Lower leg skin (tissue), 4 donors: ENCODE measurements around the gene RAPGEF4. TPM values are rescaled to one million over a fixed set of nuclear protein-coding genes. Genes with fewer than 3 reads are reported as not detected.

Source experiments
- DNase-seq, 2 donors: peaks; one replicate each; pipeline ENCODE4 v3.0.0-alpha.2; 2019; ENCODE audit warnings: low spot score in 2 of 2
- H3K4me3 ChIP-seq: fragments of 200-600 bp; sonication (generic); 2 replicates; pipeline ENCODE4 v1.5.1; 2017; ENCODE audit warnings: mild to moderate bottlenecking, low read depth; ENCODE audit not compliant: poor library complexity, severe bottlenecking
- POLR2A ChIP-seq, 2 donors: fragments of 450-650 bp; IDR thresholded peaks; one replicate each; pipeline ENCODE4 v1.6.1; 2016 to 2017; ENCODE audit warnings: antibody characterized with exemption in 2 of 2, mild to moderate bottlenecking in 1 of 2, moderate library complexity in 1 of 2
- WGBS, 2 donors: methylation state at CpG; one replicate each; pipeline ENCODE4 v1.1.5; 2018; 5-methylcytosine and 5-hydroxymethylcytosine counted together
- intact Hi-C: fragments of 100-400 bp; cut with DNase I; formaldehyde crosslinking; loops from one replicate; pipeline ENCODE4 v1.15.0; 2023; ENCODE audit warnings: low total_unique reads
- total RNA-seq, 4 donors: library from RNA; depleted of rRNA; stranded (reverse); fragments of >200 nt; gene quantifications; one replicate each; pipeline ENCODE4 v1.1.0, GENCODE V29; 2016
- TF ChIP-seq, protein P1 (sequence below), 3 donors: fragments of 450-650 bp; IDR thresholded peaks; one replicate each; pipeline ENCODE4 v1.5.1; 2016; ENCODE audit warnings: antibody characterized with exemption in 3 of 3, mild to moderate bottlenecking in 3 of 3, moderate library complexity in 2 of 3

RAPGEF4 gene
- total RNA-seq, 4 donors from 2014 or later = 15.5 to 25.8 (median 25.0) TPM

- no peak for TF ChIP-seq POLR2A (IDR thresholded peaks at IDR 0.05)
- TF ChIP-seq, protein P1, sequence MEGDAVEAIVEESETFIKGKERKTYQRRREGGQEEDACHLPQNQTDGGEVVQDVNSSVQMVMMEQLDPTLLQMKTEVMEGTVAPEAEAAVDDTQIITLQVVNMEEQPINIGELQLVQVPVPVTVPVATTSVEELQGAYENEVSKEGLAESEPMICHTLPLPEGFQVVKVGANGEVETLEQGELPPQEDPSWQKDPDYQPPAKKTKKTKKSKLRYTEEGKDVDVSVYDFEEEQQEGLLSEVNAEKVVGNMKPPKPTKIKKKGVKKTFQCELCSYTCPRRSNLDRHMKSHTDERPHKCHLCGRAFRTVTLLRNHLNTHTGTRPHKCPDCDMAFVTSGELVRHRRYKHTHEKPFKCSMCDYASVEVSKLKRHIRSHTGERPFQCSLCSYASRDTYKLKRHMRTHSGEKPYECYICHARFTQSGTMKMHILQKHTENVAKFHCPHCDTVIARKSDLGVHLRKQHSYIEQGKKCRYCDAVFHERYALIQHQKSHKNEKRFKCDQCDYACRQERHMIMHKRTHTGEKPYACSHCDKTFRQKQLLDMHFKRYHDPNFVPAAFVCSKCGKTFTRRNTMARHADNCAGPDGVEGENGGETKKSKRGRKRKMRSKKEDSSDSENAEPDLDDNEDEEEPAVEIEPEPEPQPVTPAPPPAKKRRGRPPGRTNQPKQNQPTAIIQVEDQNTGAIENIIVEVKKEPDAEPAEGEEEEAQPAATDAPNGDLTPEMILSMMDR (IDR thresholded peaks at IDR 0.05) = no peak
- no peak for DNase-seq
- intact Hi-C loops = no loop called here
- no peak overlapping the region for H3K4me3 ChIP-seq
- 52 to 71% methylated on average over 2 of the region's 2 CpGs for WGBS, 2 donors
Observed at GRCh38 chr2:172929644-172930043, 194.0 kb downstream of the RAPGEF4 start.

DNA sequence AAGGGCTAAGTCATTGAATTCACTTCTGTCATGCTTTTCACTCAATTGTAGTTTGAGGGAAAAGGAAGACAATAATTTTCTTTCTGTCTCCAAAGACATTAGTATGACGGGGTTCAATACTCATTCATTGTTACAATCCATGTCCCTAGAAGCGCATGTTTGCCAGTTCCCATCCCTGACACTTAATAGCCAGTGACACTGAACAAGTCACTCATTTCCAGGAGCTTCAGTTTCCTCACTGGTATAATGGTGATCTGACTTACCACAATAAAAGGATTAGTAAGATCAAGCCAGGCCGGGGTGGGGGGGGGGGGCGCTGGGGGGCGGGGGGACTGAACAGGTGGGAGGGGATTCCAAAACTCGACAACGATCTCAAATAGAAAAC is 195.2 kb downstream of the RAPGEF4 start:
- intact Hi-C loops = no loop called here
- 33 to 40% methylated on average over 7 of the region's 7 CpGs for WGBS, 2 donors
- TF ChIP-seq, protein P1 (IDR thresholded peaks at IDR 0.05) = no peak
- TF ChIP-seq POLR2A (IDR thresholded peaks at IDR 0.05) = no peak
- no peak for DNase-seq
- H3K4me3 ChIP-seq = no peak overlapping the region

GRCh38 chr2:172931256-172931894 is 195.7 kb downstream of the RAPGEF4 start:
- TF ChIP-seq, protein P1 (IDR thresholded peaks at IDR 0.05) = no peak
- 26% methylated on average over 7 of the region's 7 CpGs for WGBS, 2 donors
- intact Hi-C loops = no loop called here
- no peak overlapping the region for H3K4me3 ChIP-seq
- no peak for DNase-seq

DNA sequence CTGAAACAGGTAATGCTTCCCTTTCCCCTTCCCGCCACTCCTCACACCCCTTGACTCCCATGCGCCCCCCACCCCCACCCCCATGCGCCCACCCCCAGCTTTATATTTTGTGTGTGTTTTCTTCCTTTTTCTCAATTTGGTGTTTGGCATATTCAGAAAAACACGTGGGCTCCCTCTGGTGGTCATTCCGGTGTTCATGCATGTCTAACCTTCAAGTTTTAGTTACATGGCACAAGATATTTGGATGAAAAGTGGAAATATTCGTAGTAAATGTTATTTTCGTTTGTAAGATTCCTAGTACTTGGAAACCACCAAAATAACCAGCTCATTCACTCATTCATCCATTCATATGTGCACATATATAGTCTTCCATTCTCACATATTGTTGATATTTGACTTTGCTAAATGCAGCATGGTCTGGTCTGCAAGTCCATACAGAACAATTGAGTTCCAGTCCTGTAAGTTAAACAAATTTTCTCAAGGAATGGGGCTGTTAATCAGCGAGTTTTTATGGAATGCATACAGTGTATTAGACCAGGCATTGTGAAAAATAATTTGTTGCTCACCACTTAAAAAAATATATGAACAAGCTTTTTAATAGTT is 196.4 kb downstream of the RAPGEF4 start:
- intact Hi-C loops = loop anchor here (2.0 kb wide), 1 partner anchor 121 kb away; no protein-coding TSS in a partner anchor
- no peak for TF ChIP-seq POLR2A (IDR thresholded peaks at IDR 0.05)
- TF ChIP-seq, protein P1 (IDR thresholded peaks at IDR 0.05) = no peak
- H3K4me3 ChIP-seq = no peak overlapping the region
- WGBS, 2 donors = 1 to 2% methylated on average over 8 of the region's 8 CpGs
- peak in 1 of 2 donors; percentile 48 for DNase-seq

DNA sequence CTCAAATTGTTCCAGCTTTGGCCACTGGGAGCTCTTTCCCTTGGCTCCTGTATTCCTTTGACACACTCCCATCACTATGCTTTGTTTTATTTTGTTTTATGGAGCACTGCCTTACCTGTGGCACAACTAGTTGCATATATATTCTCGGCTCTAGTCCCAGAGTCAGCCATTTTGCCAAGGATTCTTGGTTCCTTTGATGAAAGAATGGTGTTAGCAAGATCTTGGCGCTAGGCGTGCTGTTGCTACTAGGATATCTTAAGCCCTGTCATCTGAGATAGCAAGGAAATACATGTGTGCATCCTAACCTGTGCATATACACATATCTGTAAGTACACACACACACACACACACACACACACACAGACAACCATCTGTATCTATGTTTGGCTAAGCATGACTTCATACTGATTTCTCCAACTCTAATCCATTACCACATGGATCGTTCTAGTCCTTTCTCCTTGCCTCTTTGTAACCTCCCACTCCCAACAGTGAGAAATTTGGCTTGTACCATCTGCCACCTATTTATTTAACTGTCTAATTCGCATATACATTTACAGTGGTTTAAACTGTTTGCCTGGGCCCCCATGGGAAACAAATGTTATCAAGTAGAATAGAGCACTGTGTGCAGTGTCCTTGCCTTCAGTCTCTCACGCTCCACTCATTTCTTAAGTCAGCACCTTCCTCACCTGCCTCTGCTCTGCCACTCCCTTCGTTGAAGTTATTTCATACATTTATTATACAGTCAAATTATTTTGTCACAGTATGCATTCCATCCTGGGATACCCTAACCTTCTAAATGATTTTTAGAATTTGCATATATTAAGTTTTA is 202.5 kb downstream of the RAPGEF4 start:
- intact Hi-C loops = no loop called here
- no peak overlapping the region for H3K4me3 ChIP-seq
- 89 to 90% methylated on average over 7 of the region's 7 CpGs for WGBS, 2 donors
- TF ChIP-seq, protein P1 (IDR thresholded peaks at IDR 0.05) = no peak
- TF ChIP-seq POLR2A (IDR thresholded peaks at IDR 0.05) = no peak
- DNase-seq = no peak
